HG03565 (cell line): Measurements from ENCODE around the gene SETSIP.
"Not testable (repeated sequence)": the region's sequence is repeated elsewhere in the genome, so short reads cannot be mapped to it uniquely, and the experiment has no call there.

Experiments
- ATAC-seq: cut with Tn5 transposase; IDR thresholded peaks from one replicate; pipeline ENCODE4 v1.9.1; 2021; ENCODE audit warnings: mild to moderate bottlenecking, moderate library complexity; ENCODE audit not compliant: unreplicated experiment

SETSIP gene

GRCh38 chr1:92075311-92075710 lies at the start of gene SETSIP:
Gene SETSIP, minus strand, starts transcription at chr1:92075411. Its CDS starts 0 bp downstream, at chr1:92075411.
- ATAC-seq: no peak

GRCh38 chr1:92123868-92124267 lies 48.7 kb upstream of the SETSIP start:
- ATAC-seq: no peak

GRCh38 chr1:92118826-92119225 lies 43.6 kb upstream of the SETSIP start:
- ATAC-seq: no peak

DNA sequence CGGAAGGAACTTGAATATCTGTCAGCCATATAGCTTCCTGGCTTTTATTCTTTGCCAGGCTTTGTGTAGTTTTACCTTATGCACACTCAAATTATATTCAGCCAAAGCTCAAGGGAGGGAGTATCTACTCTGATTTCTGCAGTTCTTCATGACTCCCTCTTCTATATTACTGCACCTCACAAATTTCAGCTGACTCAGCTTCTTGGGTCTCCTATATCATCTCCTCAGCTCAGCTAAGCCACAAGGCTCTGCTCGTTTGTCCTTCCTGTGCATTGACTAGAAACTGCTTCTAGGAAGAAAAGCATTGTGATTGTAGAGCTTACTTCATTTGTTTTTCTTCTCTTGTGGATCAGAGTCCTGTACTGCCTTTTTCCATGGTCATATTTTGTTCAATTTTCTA lies 42.3 kb upstream of the SETSIP start:
- no peak for ATAC-seq

DNA sequence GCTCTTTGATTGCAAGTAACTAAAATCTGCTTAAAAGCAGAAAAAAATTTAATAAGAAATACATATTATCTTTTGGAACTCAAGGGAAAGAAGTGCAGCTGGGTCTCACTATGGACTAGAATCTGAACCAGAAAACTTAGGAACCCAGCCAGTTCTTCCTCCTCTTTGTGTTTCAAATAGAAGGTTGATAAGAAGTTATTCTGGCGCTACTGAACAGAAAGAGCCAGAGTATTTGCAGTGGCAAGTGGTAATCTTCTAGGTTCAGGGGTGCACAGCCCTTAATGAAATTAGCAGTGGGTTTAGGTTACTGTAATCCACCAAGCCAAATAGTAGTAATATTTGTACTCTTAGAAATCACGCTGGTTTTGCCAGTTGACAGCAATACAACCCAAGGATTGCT lies 33.4 kb upstream of the SETSIP start:
- no peak for ATAC-seq

- no peak for ATAC-seq
Observed at GRCh38 chr1:92105546-92106081, 30.4 kb upstream of the SETSIP start.

- no peak for ATAC-seq
Observed at GRCh38 chr1:92096317-92096716, 21.1 kb upstream of the SETSIP start.

DNA sequence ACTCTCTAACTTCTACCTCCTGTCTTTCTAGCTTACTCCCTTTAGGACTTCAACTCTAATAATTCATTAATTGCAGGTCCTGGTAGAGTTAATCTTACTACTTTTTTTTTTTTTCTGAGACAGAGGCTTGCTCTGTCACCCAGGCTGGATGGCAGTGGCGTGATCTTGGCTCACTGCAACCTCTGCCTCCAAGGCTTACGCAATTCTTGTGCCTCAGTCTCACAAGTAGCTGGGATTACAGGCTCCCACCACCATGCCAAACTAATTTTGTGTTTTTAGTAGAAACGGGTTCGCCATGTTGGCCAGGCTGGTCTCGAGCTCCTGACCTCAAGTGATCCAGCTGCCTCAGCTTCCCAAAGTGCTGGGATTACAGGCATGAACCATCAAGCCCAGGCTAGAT lies 20.7 kb upstream of the SETSIP start:
- no peak for ATAC-seq

DNA sequence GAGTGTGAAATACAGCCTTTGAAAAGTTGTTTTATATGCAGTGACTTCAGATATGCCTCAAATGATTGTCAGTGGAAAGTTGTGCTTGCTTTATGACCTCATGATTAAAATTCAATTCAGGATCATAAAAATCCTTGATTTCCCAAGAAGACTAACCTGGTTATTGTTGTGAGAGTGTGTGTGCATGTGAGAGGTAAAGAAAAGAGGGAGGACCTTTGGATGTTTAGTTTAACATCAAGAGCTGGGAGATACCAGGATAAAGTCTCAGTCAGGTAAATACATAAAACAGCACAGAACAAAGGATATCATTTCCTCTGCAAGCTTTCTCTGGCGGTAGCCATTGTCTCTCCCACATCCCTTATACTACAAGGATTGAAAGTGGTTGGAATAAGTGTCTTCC lies 19.4 kb upstream of the SETSIP start:
- ATAC-seq: no peak

DNA sequence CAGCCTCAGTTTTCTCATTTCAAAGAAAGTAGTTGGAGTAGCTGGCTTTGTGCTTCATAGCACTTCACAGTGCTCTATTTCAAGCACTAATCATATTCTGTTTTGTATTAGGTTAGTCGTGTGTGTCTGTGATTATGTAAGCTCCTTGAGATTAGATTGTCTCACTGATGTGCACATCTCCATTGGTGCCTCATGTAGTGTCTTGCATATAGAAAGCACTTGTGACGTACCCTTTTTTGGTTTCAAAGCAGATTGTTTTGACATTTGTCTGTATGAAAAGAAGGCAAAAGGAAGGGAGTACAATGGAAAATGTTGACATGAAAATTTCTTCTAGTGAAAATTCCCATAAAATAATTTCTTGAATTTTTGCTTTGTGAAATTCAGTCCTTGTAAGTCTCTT lies 18.9 kb upstream of the SETSIP start:
- no peak for ATAC-seq

DNA sequence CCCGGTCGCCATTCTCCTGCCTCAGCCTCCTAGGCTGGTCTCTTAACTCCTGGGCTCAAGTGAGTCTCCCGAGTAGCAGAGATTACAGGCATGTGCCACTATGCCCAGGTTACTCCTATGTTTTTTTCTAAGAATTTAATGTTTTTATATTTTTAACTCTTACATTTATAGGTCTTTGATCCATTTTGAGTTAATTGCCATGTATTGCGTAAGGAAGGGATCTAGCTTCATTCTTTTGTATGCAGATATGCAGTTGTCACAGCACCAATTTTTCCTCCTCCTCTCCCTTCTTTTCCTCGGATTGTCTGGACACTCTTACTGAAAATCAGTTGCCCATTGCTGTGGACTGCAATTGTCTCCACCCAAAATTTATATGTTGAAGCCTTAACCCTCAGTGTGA lies 16.4 kb upstream of the SETSIP start:
- ATAC-seq: no peak

- ATAC-seq: no peak
Observed at GRCh38 chr1:92087542-92087941, 12.3 kb upstream of the SETSIP start.

DNA sequence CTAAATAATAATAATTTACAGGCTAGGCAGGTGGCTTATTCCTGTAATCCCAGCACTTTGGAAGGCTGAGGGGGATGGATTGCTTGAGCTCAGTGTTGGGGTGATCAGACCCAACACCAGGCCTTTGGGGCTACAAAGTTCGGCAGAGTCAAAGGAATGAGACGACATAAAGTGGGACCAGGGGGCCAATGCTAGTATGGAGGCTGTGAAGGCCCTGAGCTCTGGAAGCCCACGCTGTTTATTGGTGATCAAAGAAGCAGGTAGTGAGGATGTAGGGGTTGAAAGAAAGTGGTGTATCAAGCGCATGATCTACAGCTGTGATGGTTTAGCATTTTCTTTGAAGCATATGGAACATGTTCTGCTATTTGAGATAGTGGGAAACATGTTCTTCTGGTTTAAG lies 10.5 kb upstream of the SETSIP start:
- no peak for ATAC-seq

DNA sequence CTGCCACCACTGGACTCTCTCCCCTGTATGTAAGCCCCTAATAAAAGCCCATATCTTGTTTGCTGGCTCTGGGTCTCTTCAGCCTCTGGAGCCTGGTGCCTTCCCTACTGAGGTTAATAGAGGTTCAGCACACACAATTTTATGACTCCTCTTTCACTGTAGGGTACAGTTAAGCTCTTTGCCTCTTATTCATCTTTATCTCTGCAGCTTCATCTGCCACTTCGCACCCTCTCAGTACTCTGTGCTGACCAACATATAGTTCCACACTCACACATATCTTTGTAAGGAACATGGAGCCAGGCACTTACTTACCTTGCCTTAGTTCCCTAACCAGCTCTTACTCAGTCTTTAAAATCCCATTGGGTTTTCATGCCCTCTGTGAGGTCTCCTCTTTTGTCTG lies 9.4 kb upstream of the SETSIP start:
- no peak for ATAC-seq

DNA sequence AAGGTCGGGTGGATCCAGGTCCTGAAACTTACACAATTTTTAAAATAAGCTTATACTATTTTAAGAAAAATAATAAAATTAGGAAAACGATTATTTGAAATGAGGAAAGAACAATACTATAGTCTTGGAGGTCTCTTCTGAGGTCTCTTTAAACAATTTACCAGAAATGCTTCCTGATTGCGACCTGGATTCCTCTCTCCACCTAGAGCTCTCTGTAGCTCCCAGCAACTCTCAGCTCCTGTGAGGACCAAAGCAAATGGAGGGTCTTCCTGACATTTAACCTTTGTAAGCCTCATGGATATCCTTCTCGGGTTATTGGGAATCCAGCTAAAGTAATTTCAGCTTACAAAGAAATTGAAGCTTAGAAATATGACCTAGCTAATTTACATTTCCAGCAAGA lies 5.8 kb upstream of the SETSIP start:
- no peak for ATAC-seq

DNA sequence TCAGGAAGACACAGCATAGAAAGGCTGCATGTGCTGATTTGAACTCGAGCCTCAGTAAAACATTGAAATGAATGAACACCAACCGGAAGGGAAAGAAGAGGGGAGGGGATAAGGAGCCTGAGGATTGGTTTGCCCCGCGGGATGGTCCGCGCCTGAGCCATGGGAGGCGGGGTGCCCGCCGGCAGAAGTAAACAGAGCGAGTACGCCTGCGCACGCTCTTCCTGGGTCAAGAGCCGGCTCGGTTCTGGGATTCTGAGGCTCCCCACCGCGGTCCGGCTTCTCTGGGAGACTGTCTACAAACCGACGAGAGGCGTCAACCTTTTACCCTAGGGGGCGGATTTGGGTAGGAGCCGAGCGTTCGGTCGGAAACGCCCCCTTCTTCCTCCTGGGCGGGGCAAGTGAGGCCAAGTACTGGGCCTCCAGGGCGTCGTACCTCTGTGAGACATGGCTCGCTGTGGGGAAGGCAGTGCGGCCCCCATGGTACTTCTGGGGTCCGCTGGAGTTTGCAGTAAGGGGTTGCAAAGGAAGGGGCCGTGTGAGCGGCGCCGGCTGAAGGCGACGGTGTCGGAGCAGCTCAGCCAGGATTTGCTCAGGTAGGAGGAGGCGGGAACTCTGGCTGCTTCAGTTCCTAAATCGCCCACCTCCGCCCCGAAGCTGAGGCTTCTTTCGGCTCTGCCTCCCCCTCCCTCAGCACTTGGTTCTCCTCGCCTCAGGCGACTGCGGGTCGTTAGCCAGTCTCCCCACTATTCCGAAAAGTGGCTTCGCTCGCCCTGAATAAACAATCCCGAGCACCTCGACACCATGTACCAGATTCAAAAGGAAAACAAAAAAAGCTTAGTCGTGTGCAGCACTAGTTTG lies 5.1 kb upstream of the SETSIP start, which contains the start of gene BTBD8:
BTBD8 (plus strand) TSS at position 218 of the 858 bp plus-strand sequence; CDS start at position 445, 227 bp downstream.
- peak; percentile 93 for ATAC-seq

DNA sequence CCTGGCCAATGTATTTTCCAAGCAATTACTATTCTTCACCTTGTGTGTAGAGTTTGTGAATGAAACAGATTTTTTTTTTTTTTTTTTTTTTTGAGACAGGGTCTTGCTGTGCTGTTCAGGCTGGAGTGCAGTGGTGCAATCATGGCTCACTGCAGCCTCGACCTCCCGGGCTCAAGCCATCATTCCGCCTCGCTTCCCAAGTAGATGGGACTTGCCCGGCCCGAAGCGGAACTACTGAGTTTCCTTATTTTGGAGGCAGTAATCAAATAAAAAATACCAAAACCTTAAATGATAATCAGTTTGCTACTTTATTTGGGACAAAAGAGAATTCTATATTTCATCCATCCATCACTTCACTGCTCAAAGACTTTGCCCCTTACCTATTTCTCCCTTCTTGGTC lies 4.2 kb upstream of the SETSIP start:
- no peak for ATAC-seq

DNA sequence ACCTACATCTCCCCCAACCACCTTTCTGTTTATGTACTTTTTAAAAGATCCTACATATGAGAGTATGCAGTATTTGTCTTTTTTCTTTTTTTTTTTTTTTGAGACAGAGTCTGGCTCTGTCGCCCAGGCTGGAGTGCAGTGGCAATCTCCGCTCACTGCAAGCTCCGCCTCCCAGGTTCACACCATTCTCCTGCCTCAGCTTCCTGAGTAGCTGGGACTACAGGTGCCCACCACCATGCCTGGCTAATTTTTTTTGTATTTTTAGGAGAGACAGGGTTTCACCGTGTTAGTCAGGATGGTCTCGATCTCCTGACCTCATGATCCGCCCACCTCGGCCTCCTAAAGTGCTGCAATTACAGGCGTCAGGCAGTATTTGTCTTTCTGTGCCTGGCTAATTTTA lies 2.9 kb upstream of the SETSIP start:
- not testable (repeated sequence) for ATAC-seq

DNA sequence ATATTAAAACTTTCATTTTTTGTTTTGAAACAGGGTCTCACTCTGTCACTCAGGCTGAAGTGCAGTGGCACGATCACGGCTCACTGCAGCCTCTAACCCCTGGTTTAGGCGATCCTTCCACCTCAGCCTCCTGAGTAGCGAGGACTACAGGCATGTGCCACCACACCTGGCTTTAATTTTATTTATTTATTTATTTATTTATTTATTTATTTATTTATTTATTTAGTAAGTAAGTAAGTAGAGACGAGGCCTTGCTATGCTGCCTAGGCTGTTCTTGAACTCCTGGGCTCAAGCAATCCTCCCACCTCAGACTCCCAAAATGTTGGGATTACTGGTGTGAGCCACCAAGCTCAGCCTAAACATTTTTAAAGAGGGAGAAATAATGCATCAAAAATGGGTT lies 1.2 kb upstream of the SETSIP start:
- no peak for ATAC-seq

DNA sequence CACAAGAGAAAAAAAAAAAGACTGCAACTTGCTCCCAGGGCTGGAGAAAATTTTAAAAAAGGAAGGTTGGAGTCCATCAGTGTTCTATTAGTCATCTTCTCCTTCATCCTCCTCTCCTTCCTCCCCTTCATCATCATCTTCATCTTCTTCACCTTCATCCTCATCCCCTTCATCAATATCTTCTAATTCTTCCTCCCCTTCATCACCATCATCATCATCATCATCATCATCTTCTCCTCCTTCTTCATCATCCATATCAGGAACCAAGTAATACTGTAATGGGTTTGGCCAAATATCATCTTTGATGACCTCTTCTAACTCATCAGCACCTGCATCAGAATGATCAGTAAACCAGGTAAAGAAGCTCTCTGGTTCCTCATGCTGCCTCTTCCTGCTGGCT lies 765 bp downstream of the SETSIP start:
- not testable (repeated sequence) for ATAC-seq

GRCh38 chr1:92070892-92071291 lies 4.3 kb downstream of the SETSIP start:
- no peak for ATAC-seq

GRCh38 chr1:92066321-92066720 lies 8.9 kb downstream of the SETSIP start:
- ATAC-seq: no peak

DNA sequence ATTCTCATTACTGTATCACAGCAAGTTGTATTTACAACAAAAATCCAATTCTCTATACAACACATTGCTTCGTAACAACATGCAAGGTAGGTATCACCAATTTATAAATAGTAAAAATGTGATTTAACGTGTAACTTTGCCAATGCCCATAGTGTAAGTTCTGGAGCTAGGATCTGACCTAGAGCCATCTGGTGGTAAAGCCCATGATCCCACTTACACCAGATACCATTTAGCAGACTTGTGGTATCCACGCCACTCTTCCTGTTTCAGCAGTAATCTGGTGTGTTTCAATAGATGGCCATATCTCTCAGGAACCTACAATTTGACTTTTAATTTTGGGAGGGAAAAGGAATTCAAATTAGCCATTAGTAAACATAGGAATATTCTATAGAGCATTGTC lies 10.2 kb downstream of the SETSIP start:
- no peak for ATAC-seq
